ENCODE data around the gene SLCO2B1.

Gene SLCO2B1

GRCh38 chr11:75145972-75146519 lies 4.9 kb upstream of the SLCO2B1 start:
- DNase-seq, result no peak

- DNase-seq, result no peak
Observed at GRCh38 chr11:75146711-75147110, 4.2 kb upstream of the SLCO2B1 start.

- DNase-seq, result no peak
Observed at GRCh38 chr11:75147191-75147874, 3.6 kb upstream of the SLCO2B1 start.

- no peak for DNase-seq
Observed at GRCh38 chr11:75147875-75148263, 3.0 kb upstream of the SLCO2B1 start.

- DNase-seq, result peak; percentile 47
Observed at GRCh38 chr11:75148436-75148983, 2.4 kb upstream of the SLCO2B1 start.

- no peak for DNase-seq
Observed at GRCh38 chr11:75149766-75150465, 991 bp upstream of the SLCO2B1 start.

- DNase-seq, result no peak
Observed at GRCh38 chr11:75151346-75152047, 590 bp downstream of the SLCO2B1 start.

- no peak for DNase-seq
Observed at GRCh38 chr11:75152090-75152489, 1.2 kb downstream of the SLCO2B1 start.

GRCh38 chr11:75152651-75153427 lies 1.9 kb downstream of the SLCO2B1 start:
- DNase-seq, result no peak

GRCh38 chr11:75154646-75155569 lies 4.0 kb downstream of the SLCO2B1 start:
- DNase-seq, result no peak

GRCh38 chr11:75155570-75156422 lies 4.9 kb downstream of the SLCO2B1 start:
- DNase-seq, result no peak

- no peak for DNase-seq
Observed at GRCh38 chr11:75158241-75158640, 7.3 kb downstream of the SLCO2B1 start.

- DNase-seq, result no peak
Observed at GRCh38 chr11:75158696-75159150, 7.8 kb downstream of the SLCO2B1 start.

GRCh38 chr11:75159151-75159953 lies 8.4 kb downstream of the SLCO2B1 start:
- no peak for DNase-seq

GRCh38 chr11:75160220-75160757 lies 9.4 kb downstream of the SLCO2B1 start:
- DNase-seq, result no peak

GRCh38 chr11:75160880-75161279 lies 10.0 kb downstream of the SLCO2B1 start:
- no peak for DNase-seq

GRCh38 chr11:75161506-75162095 lies 10.7 kb downstream of the SLCO2B1 start:
- no peak for DNase-seq

GRCh38 chr11:75162954-75163353 lies 12.0 kb downstream of the SLCO2B1 start:
- DNase-seq, result no peak
